ENCODE results near the gene ANGPTL2. TPM values are rescaled to one million over a fixed set of nuclear protein-coding genes. Genes with fewer than 3 reads are reported as not detected.

The ANGPTL2 gene
- total and polyA plus RNA-seq, 12 donors, result 3.0 to 32.6 (median 11.4) TPM

GRCh38 chr9:127075624-127076372 is 46.6 kb downstream of the ANGPTL2 start:
- 41 to 55% (median 52%) methylated on average over 2 of the region's 2 CpGs for WGBS, 4 donors
- no peaks in the 10 kb centered on the region for H3K36me3 ChIP-seq (replicated peaks in 1 of 2)
- H3K9me3 ChIP-seq (replicated peaks in 1 of 3), result peaks cover 0 to 6% (median 3%) of the 10 kb centered on the region in 3 donors
- H3K27me3 ChIP-seq, result no peaks in the 10 kb centered on the region
- intact Hi-C loops (cut with DNase I), result no loop called here
- no peak overlapping the region for H3K4me3 ChIP-seq
- H3K4me1 ChIP-seq (replicated peaks in 1 of 2), result peaks cover 0 to 7% of the 10 kb centered on the region in 2 donors
- DNase-seq, result no peak
- TF ChIP-seq, protein P1, sequence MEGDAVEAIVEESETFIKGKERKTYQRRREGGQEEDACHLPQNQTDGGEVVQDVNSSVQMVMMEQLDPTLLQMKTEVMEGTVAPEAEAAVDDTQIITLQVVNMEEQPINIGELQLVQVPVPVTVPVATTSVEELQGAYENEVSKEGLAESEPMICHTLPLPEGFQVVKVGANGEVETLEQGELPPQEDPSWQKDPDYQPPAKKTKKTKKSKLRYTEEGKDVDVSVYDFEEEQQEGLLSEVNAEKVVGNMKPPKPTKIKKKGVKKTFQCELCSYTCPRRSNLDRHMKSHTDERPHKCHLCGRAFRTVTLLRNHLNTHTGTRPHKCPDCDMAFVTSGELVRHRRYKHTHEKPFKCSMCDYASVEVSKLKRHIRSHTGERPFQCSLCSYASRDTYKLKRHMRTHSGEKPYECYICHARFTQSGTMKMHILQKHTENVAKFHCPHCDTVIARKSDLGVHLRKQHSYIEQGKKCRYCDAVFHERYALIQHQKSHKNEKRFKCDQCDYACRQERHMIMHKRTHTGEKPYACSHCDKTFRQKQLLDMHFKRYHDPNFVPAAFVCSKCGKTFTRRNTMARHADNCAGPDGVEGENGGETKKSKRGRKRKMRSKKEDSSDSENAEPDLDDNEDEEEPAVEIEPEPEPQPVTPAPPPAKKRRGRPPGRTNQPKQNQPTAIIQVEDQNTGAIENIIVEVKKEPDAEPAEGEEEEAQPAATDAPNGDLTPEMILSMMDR (IDR thresholded peaks at IDR 0.05), result no peak
- TF ChIP-seq POLR2A (IDR thresholded peaks at IDR 0.05), result no peak
- H3K27ac ChIP-seq, result no peak overlapping the region

DNA sequence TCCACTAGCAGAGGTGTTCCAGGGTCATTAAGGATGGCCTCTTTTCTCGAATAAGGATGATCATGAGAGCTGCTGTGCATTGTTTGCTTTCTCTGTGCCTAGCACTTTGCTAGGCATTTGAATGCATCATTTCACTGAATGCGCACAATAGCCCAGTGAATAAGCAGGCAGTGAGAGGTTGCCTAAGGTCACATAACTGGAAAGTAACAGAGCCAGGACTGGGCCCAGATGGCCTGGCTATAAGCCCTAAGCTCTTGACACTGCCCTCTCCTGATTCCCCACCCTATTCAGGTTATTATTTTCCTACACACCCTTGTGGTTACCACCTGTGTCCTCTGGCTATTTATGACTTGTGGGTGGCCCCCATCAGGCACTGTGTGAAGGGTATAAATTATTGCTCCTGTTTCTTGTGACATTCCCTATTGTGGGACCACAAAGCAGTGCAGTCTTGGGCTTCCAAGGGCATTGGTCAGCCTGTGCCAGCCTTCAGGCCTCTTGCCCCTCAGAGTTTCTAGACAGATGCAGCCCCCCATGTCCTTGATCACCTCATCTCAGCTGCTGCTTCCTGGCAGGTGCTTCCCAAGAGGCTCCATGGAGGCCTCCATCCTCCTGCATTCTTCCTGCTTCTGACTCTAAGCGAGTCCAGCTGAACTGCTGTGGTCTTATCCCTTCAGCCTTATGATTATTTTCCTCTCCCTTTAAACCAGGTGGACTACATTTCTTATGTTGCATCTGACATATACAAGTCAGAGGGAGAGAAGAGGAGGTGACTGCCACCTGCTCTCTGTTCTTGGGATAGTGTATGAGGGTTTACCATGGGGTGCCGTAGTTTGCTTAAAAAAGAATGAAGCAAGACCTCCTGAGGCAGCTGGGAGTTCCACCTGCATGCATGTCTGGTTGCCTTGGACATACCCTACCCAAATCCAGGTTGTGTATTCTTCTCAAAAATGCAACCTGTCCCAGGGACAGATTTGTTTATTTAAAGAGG is 47.6 kb downstream of the ANGPTL2 start:
- Histone ChIP-seq H3K4me3 (no peak overlapping the region), H3K9me3 (replicated peaks in 1 of 3) (peaks cover 0 to 6% (median 3%) of the 10 kb centered on the region in 3 donors), H3K36me3 (replicated peaks in 1 of 2) (no peaks in the 10 kb centered on the region), H3K4me1 (replicated peaks in 1 of 2) (peaks cover 0 to 7% of the 10 kb centered on the region in 2 donors), H3K27ac (no peak overlapping the region), H3K27me3 (no peaks in the 10 kb centered on the region)
- 79 to 91% (median 87%) methylated on average over 4 of the region's 4 CpGs for WGBS, 4 donors
- TF ChIP-seq, protein P1 (IDR thresholded peaks at IDR 0.05), result no peak
- no peak for TF ChIP-seq POLR2A (IDR thresholded peaks at IDR 0.05)
- DNase-seq, result peak in 3 of 7 donors; percentile 5 to 53 (median 13)
- intact Hi-C loops (cut with DNase I), result no loop called here

- Histone ChIP-seq H3K27me3 (no peaks in the 10 kb centered on the region), H3K36me3 (replicated peaks in 1 of 2) (no peaks in the 10 kb centered on the region), H3K4me1 (replicated peaks in 1 of 2) (no peaks in the 10 kb centered on the region), H3K4me3 (no peak overlapping the region), H3K27ac (no peak overlapping the region), H3K9me3 (replicated peaks in 1 of 3) (peaks cover 0 to 6% (median 3%) of the 10 kb centered on the region in 3 donors)
- TF ChIP-seq POLR2A (IDR thresholded peaks at IDR 0.05), result no peak
- intact Hi-C loops (cut with DNase I), result no loop called here
- WGBS, 4 donors, result 91 to 97% (median 93%) methylated on average over 4 to 5 of the region's 5 CpGs
- no peak for DNase-seq
Observed at GRCh38 chr9:127067603-127068220, 54.7 kb downstream of the ANGPTL2 start.

DNA sequence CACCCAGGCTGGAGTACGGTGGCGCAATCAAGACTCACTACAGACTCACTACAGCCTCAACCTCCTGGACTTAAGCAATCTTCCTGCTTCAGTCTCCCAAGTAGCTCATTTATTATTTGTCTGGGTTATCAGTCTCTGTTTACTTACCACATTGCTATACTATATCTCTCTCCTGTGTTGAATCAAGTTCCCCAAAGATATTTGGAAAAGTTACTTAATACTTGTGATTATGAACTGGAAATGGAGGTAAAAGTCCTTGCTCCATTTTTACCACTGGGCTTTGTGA is 55.6 kb downstream of the ANGPTL2 start:
- no peaks in the 10 kb centered on the region for H3K4me1 ChIP-seq (replicated peaks in 1 of 2)
- intact Hi-C loops (cut with DNase I), result no loop called here
- DNase-seq, result peak in 1 of 7 donors; percentile 22
- no peaks in the 10 kb centered on the region for H3K36me3 ChIP-seq (replicated peaks in 1 of 2)
- peaks cover 0 to 6% (median 3%) of the 10 kb centered on the region in 3 donors for H3K9me3 ChIP-seq (replicated peaks in 1 of 3)
- no peaks in the 10 kb centered on the region for H3K27me3 ChIP-seq
- H3K4me3 ChIP-seq, result no peak overlapping the region
- no peak overlapping the region for H3K27ac ChIP-seq
- TF ChIP-seq POLR2A (IDR thresholded peaks at IDR 0.05), result no peak
- TF ChIP-seq, protein P1 (IDR thresholded peaks at IDR 0.05), result no peak
- 73 to 82% (median 81%) methylated on average over 2 of the region's 2 CpGs for WGBS, 4 donors
